HepG2 (cell line): ENCODE data around the gene UGT2B11. TPM values are rescaled to one million over a fixed set of nuclear protein-coding genes. Genes with fewer than 3 reads are reported as not detected.
"Not testable (repeated sequence)": the region's sequence is repeated elsewhere in the genome, so short reads cannot be mapped to it uniquely, and the experiment has no call there.

Experiments
- ATAC-seq: fragments of 200-7000 bp; cut with Tn5 transposase; 3 replicates; pipeline ENCODE4 v1.9.1; 2020; ENCODE audit warnings: mild to moderate bottlenecking, moderate library complexity
- BruUV-seq: library from RNA; stranded (reverse); fragments of 400-500 nt; replicated peaks from 2 replicates; lab custom pipeline; 2021; lab: Mats Ljungman, UMichigan
- CTCF ChIA-PET: fragments of 300-600 bp; formaldehyde crosslinking; extraction: SDS; loops from one replicate; lab custom pipeline; 2021; ENCODE audit warnings: low total read pairs, inconsistent platforms, low intra/inter-chr PET ratio; lab: Yijun Ruan, JAX
- POLR2A ChIA-PET: fragments of 350-600 bp; sonication (Branson Sonifier 250); formaldehyde crosslinking; loops from one replicate; lab custom pipeline; 2020; ENCODE audit warnings: antibody characterized with exemption, inconsistent platforms; lab: Yijun Ruan, JAX
- DNase-seq: peaks from one replicate; pipeline ENCODE4 v3.0.0-alpha.2; 2015; ENCODE audit warnings: low spot score
- FAIRE-seq: peaks from 3 replicates; lab custom pipeline; 2011; peaks lifted over from hg19 to GRCh38; lab: Jason Lieb, UNC
- H2AFZ ChIP-seq: one replicate; pipeline ENCODE4 v1.6.1; 2011; ENCODE audit warnings: low read length, inconsistent platforms
- H3K27ac ChIP-seq: fragments of 300-600 bp; 3 replicates; pipeline ENCODE4 v1.8.0; 2011; ENCODE audit warnings: mixed run types, mild to moderate bottlenecking, mixed read lengths, low read length, inconsistent platforms; ENCODE audit not compliant: insufficient read depth; ENCODE audit errors: extremely low read length
- H3K27me3 ChIP-seq, 2 experiments: fragments of 200-600 bp in 1 of 2; 2 replicates in 1 of 2; 3 replicates in 1 of 2; pipeline versions ENCODE4 v1.6.0 to v1.8.0; 2011; ENCODE audit warnings: low read length in 2 of 2, mild to moderate bottlenecking in 2 of 2, moderate library complexity in 2 of 2, inconsistent platforms in 1 of 2; ENCODE audit not compliant: insufficient read depth in 2 of 2, control insufficient read depth in 1 of 2
- H3K36me3 ChIP-seq, 2 experiments: fragments of 200-600 bp in 1 of 2; replicated peaks in 1 of 2; 2 replicates in 1 of 2; 3 replicates in 1 of 2; pipeline versions ENCODE4 v1.5.1 to v1.8.0; 2011; ENCODE audit warnings: low read length in 2 of 2, inconsistent platforms in 1 of 2; ENCODE audit not compliant: insufficient read depth in 2 of 2, control insufficient read depth in 1 of 2
- H3K4me1 ChIP-seq: 2 replicates; pipeline ENCODE4 v1.5.1; 2012; ENCODE audit warnings: low read length, inconsistent platforms; ENCODE audit not compliant: insufficient read depth
- H3K4me2 ChIP-seq: 2 replicates; pipeline ENCODE4 v1.6.0; 2011; ENCODE audit warnings: low read depth, low read length, inconsistent platforms
- H3K4me3 ChIP-seq, 3 experiments: fragments of 200-600 bp in 1 of 3; sonication (generic), shearing (Covaris generic) in 1 of 3; replicated peaks in 1 of 3; 2 replicates each; pipeline ENCODE4 v1.5.1; 2011 to 2016; ENCODE audit warnings: low read length in 3 of 3, inconsistent platforms in 2 of 3, low read depth in 2 of 3, mild to moderate bottlenecking in 2 of 3, control low read depth in 1 of 3, mixed read lengths in 1 of 3; ENCODE audit not compliant: insufficient read depth in 1 of 3
- H3K79me2 ChIP-seq: one replicate; pipeline ENCODE4 v1.6.1; 2011; ENCODE audit warnings: low read length, inconsistent platforms; ENCODE audit not compliant: insufficient read depth
- H3K9ac ChIP-seq: 2 replicates; pipeline ENCODE4 v1.6.0; 2011; ENCODE audit warnings: mild to moderate bottlenecking, low read depth, low read length, inconsistent platforms; ENCODE audit not compliant: insufficient read depth
- H3K9me3 ChIP-seq: 2 replicates; pipeline ENCODE4 v1.5.1; 2012; ENCODE audit warnings: mild to moderate bottlenecking, low read length
- H4K20me1 ChIP-seq: 2 replicates; pipeline ENCODE4 v1.6.0; 2011; ENCODE audit warnings: inconsistent platforms, mild to moderate bottlenecking, low read length, moderate library complexity; ENCODE audit not compliant: insufficient read depth
- HDAC2 ChIP-seq: sonication (generic); formaldehyde crosslinking; IDR thresholded peaks from 2 replicates; pipeline ENCODE4 v1.4.0; 2020; ENCODE audit warnings: missing genetic modification reagents
- HES4 ChIP-seq: sonication (generic); formaldehyde crosslinking; IDR thresholded peaks from 2 replicates; pipeline ENCODE4 v1.9.0; 2021; ENCODE audit warnings: mild to moderate bottlenecking, missing genetic modification reagents, borderline replicate concordance
- HMG20A ChIP-seq: IDR thresholded peaks from 2 replicates; pipeline ENCODE4 v1.6.1; 2016; ENCODE audit warnings: borderline replicate concordance
- HNF1A ChIP-seq, 2 experiments: sonication (generic) in 1 of 2; formaldehyde crosslinking in 1 of 2; IDR thresholded peaks; 2 replicates each; pipeline versions ENCODE4 v1.4.0 to v1.6.1; 2016 to 2020; ENCODE audit warnings: borderline replicate concordance in 1 of 2, low read depth in 1 of 2, mild to moderate bottlenecking in 1 of 2, missing genetic modification reagents in 1 of 2
- KAT2B ChIP-seq: fragments of 150-350 bp; IDR thresholded peaks from 2 replicates; pipeline ENCODE4 v1.6.1; 2014; ENCODE audit warnings: low read depth, low read length, borderline replicate concordance
- NR2F6 ChIP-seq, 2 experiments: IDR thresholded peaks; 2 replicates each; pipeline ENCODE4 v1.6.1; 2016; ENCODE audit warnings: antibody characterized with exemption in 1 of 2, mild to moderate bottlenecking in 1 of 2
- PLRG1 ChIP-seq: fragments of 450-650 bp; conservative IDR thresholded peaks from 2 replicates; pipeline ENCODE4 v1.6.1; 2016
- POGZ ChIP-seq: sonication (generic); formaldehyde crosslinking; IDR thresholded peaks from 2 replicates; pipeline ENCODE4 v1.4.0; 2020; ENCODE audit warnings: mild to moderate bottlenecking, missing genetic modification reagents
- SALL1 ChIP-seq: sonication (generic); formaldehyde crosslinking; IDR thresholded peaks from 2 replicates; pipeline ENCODE4 v1.8.0; 2022; ENCODE audit warnings: mild to moderate bottlenecking, missing genetic modification reagents
- SOX5 ChIP-seq: IDR thresholded peaks from 2 replicates; pipeline ENCODE4 v1.6.1; 2016; ENCODE audit warnings: borderline replicate concordance
- ZEB1 ChIP-seq: IDR thresholded peaks from 2 replicates; pipeline ENCODE4 v1.6.1; 2012; ENCODE audit warnings: mild to moderate bottlenecking, low read depth, inconsistent platforms; ENCODE audit not compliant: insufficient replicate concordance
- ZMYM4 ChIP-seq: sonication (generic); formaldehyde crosslinking; IDR thresholded peaks from 2 replicates; pipeline ENCODE4 v1.8.1; 2023; ENCODE audit warnings: mild to moderate bottlenecking, missing genetic modification reagents
- WGBS: methylation state at CpG from one replicate; pipeline ENCODE4 v1.1.6; 2017; ENCODE audit warnings: low lambda C conversion rate; 5-methylcytosine and 5-hydroxymethylcytosine counted together
- in situ Hi-C: cut with HindIII; loops from 2 replicates; pipeline ENCODE4 v1.10.0; 2017; ENCODE audit warnings: low pct_unique_long_range_greater_than_20kb; ENCODE audit not compliant: extremely low pct_ligation_motif_present
- intact Hi-C: fragments of 100-400 bp; cut with micrococcal nuclease; formaldehyde crosslinking; loops from one replicate; pipeline ENCODE4 v1.10.0; 2022; ENCODE audit not compliant: unreplicated experiment
- polyA plus RNA-seq, 8 experiments: library from polyadenylated mRNA; depleted of rRNA in 3 of 8; stranded (reverse) in 7 of 8; unstranded in 1 of 8; fragments of >200 nt; fragmentation: Illumina TruSeq in 4 of 8; extraction: Trizol in 4 of 8; gene quantifications; 2 replicates each; pipeline versions ENCODE4 v1.2.1 to v1.2.3, GENCODE V29; 2011 to 2016; ENCODE audit warnings: low read depth in 4 of 8, missing spikeins in 1 of 8, mixed read lengths in 1 of 8; ENCODE audit not compliant: insufficient read depth in 1 of 8
- total RNA-seq, 5 experiments: library from RNA; depleted of rRNA; stranded (reverse); fragments of >200 nt; fragmentation: Illumina TruSeq; extraction: Trizol; gene quantifications; 2 replicates each; pipeline ENCODE4 v1.2.3, GENCODE V29; 2016; ENCODE audit warnings: low read depth in 1 of 5
- TF ChIP-seq, protein P1 (sequence below): sonication (generic); formaldehyde crosslinking; IDR thresholded peaks from 2 replicates; pipeline ENCODE4 v1.4.0; 2020; ENCODE audit warnings: missing genetic modification reagents
- TF ChIP-seq, protein P2 (sequence below): IDR thresholded peaks from 2 replicates; pipeline ENCODE4 v1.6.1; 2016; ENCODE audit warnings: control low read depth

Gene UGT2B11
- total and polyA plus RNA-seq, 2 of the 13 experiments (the other 11 are each of a cell fraction or from before 2014, with no cell fraction given): 1.4 to 2.1 TPM

DNA sequence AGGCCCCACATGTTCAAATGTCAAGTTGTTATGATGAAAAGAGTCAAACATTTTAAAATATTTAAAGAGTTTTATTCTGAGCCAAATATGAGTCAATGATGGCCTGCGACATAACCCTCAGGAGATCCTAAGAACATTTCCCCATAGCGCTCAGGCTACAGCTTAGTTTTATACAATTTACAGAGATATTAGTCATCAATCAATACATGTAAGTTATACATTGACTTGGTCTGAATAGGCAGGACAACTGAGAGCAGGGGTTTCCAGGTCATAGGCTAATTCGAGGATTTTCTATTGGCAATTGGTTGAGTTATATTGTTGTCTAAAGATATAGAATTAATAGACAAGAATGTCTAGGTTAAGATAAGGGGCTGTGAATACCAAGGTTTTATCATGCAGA, 26.2 kb upstream of the UGT2B11 start (continued):
- TF ChIP-seq KAT2B: peak; percentile 70; the same call in 1 of the 2 replicates
- peak; percentile 67 for TF ChIP-seq HNF1A (IDR thresholded peaks at IDR 0.05; ENCODE audit: low read depth)
- TF ChIP-seq HNF1A (CRISPR knock-in tag; IDR thresholded peaks at IDR 0.05; ENCODE audit: borderline replicate concordance); NR2F6 (CRISPR knock-in tag; IDR thresholded peaks at IDR 0.05): not testable (repeated sequence)
- TF ChIP-seq NR2F6 (IDR thresholded peaks at IDR 0.05): 0 out of 2 replicates have a peak, but pooled peaks have one; percentile 20
- peak; percentile 35; the same call in 1 of the 2 replicates for TF ChIP-seq SOX5 (CRISPR knock-in tag)
- peak; percentile 62; the same call in 1 of the 2 replicates for TF ChIP-seq POGZ (CRISPR knock-in tag)

DNA sequence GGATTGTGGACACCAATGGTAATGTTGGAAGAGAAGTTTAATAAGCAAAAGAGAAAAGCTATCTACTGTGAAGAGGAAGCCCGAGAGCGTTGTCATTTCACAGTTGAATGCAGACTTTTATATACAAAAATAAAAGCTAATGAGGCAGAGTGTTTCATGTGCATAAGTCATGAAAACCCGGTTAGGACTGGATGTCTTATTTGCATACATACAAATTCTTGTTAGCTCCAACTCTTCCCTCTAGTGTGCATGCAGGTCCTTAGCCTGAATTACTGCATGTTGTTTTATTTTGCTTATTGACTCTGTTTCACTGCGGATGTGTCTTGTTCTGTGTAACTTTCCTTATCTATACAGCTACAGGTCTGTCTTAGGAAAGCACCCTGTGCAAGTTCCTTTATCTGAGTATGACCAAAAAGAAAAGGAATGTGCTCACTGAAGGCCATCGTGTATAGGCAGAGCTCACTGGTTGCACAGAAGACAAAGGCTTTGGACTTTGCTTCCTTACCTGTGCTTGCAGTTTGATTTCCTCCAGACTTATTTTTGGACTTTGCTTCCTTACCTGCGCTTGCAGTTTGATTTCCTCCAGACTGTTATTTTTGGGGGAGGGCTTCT, 25.1 kb upstream of the UGT2B11 start:
- no TSS peak for BruUV-seq
- ATAC-seq (peak; percentile 88), DNase-seq (peak; percentile 49), FAIRE-seq (peak; percentile 8)
- Histone ChIP-seq H3K4me1 (peaks cover 32% of the 10 kb centered on the region), H4K20me1 (no peaks in the 10 kb centered on the region), H3K4me2 (peak overlapping the region; percentile 43), H3K27ac (peak overlapping the region; percentile 2), H3K79me2 (no peaks in the 10 kb centered on the region), H3K36me3 (no peaks in the 10 kb centered on the region), H3K9ac (no peak overlapping the region), H3K27me3 (no peaks in the 10 kb centered on the region), H2AFZ (no peak overlapping the region), H3K9me3 (no peaks in the 10 kb centered on the region), H3K4me3 (no peak overlapping the region; a peak in 1 of 6 replicates)
- ChIA-PET CTCF (no interaction called here), POLR2A (no interaction called here)
- 29% methylated on average over 6 of the region's 6 CpGs for WGBS
- in situ Hi-C loops (no loop called here), intact Hi-C loops (no loop called here)
- TF ChIP-seq HDAC2 (CRISPR knock-in tag): peak; percentile 71
- TF ChIP-seq, protein P1, sequence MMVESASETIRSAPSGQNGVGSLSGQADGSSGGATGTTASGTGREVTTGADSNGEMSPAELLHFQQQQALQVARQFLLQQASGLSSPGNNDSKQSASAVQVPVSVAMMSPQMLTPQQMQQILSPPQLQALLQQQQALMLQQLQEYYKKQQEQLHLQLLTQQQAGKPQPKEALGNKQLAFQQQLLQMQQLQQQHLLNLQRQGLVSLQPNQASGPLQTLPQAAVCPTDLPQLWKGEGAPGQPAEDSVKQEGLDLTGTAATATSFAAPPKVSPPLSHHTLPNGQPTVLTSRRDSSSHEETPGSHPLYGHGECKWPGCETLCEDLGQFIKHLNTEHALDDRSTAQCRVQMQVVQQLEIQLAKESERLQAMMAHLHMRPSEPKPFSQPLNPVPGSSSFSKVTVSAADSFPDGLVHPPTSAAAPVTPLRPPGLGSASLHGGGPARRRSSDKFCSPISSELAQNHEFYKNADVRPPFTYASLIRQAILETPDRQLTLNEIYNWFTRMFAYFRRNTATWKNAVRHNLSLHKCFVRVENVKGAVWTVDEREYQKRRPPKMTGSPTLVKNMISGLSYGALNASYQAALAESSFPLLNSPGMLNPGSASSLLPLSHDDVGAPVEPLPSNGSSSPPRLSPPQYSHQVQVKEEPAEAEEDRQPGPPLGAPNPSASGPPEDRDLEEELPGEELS (CRISPR knock-in tag): peak; percentile 62
- peak; percentile 59; the same call in 1 of the 2 replicates for TF ChIP-seq SOX5 (CRISPR knock-in tag)
- peak; percentile 47; the same call in 1 of the 2 replicates for TF ChIP-seq SALL1 (CRISPR knock-in tag)
- peak; percentile 78; the same call in 1 of the 2 replicates for TF ChIP-seq HMG20A (CRISPR knock-in tag)
- peak; percentile 71 for TF ChIP-seq ZMYM4 (CRISPR knock-in tag)
- no peak for TF ChIP-seq HES4 (CRISPR knock-in tag)
- no peak for TF ChIP-seq PLRG1
- TF ChIP-seq, protein P2, sequence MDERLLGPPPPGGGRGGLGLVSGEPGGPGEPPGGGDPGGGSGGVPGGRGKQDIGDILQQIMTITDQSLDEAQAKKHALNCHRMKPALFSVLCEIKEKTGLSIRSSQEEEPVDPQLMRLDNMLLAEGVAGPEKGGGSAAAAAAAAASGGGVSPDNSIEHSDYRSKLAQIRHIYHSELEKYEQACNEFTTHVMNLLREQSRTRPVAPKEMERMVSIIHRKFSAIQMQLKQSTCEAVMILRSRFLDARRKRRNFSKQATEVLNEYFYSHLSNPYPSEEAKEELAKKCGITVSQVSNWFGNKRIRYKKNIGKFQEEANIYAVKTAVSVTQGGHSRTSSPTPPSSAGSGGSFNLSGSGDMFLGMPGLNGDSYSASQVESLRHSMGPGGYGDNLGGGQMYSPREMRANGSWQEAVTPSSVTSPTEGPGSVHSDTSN: no peak
- peak; percentile 96 for TF ChIP-seq ZEB1
